Liver (tissue), 9 donors: ENCODE measurements around the gene AADAC. TPM values are rescaled to one million over a fixed set of nuclear protein-coding genes. Genes with fewer than 3 reads are reported as not detected.

Experiments used
- DNase-seq: peaks from one replicate; pipeline ENCODE4 v3.0.0-alpha.2; 2017; ENCODE audit warnings: low spot score
- H3K27ac ChIP-seq, 2 donors: one replicate each; pipeline ENCODE4 v1.7.0; 2013; ENCODE audit warnings: inconsistent platforms in 2 of 2, low read length in 2 of 2, control low read depth in 1 of 2, low read depth in 1 of 2, mild to moderate bottlenecking in 1 of 2
- H3K27me3 ChIP-seq, 4 donors: one replicate each; pipeline versions ENCODE4 v1.6.1 to v1.7.0; 2013; ENCODE audit warnings: low read length in 3 of 4, inconsistent platforms in 1 of 4, mild to moderate bottlenecking in 1 of 4, moderate library complexity in 1 of 4; ENCODE audit not compliant: control insufficient read depth in 4 of 4, insufficient read depth in 4 of 4
- H3K36me3 ChIP-seq, 4 donors: one replicate each; pipeline versions ENCODE4 v1.6.1 to v1.7.0; 2013; ENCODE audit warnings: low read length in 3 of 4, mild to moderate bottlenecking in 3 of 4, low read depth in 1 of 4, moderate library complexity in 1 of 4; ENCODE audit not compliant: control insufficient read depth in 4 of 4, insufficient read depth in 3 of 4
- H3K4me1 ChIP-seq, 4 donors: one replicate each; pipeline versions ENCODE4 v1.6.1 to v1.7.0; 2013; ENCODE audit warnings: low read length in 3 of 4, mild to moderate bottlenecking in 3 of 4, moderate library complexity in 1 of 4; ENCODE audit not compliant: control insufficient read depth in 4 of 4, insufficient read depth in 4 of 4
- H3K4me3 ChIP-seq, 3 donors: one replicate each; pipeline versions ENCODE4 v1.6.1 to v1.7.0; 2013; ENCODE audit warnings: low read length in 3 of 3, control low read depth in 1 of 3, low read depth in 1 of 3, mild to moderate bottlenecking in 1 of 3
- H3K9ac ChIP-seq, 2 donors: one replicate each; pipeline ENCODE4 v1.7.0; 2013; ENCODE audit warnings: low read length in 2 of 2, mild to moderate bottlenecking in 2 of 2, moderate library complexity in 2 of 2, control low read depth in 1 of 2, low read depth in 1 of 2
- H3K9me3 ChIP-seq, 4 donors: one replicate each; pipeline versions ENCODE4 v1.6.1 to v1.7.0; 2013; ENCODE audit warnings: low read length in 3 of 4; ENCODE audit not compliant: control insufficient read depth in 4 of 4
- ATF3 ChIP-seq: IDR thresholded peaks from 2 replicates; pipeline ENCODE4 v1.6.1; 2016; ENCODE audit warnings: antibody characterized with exemption
- CTCF ChIP-seq: fragments of 150-350 bp; IDR thresholded peaks from 2 replicates; pipeline ENCODE4 v1.5.1; 2017; ENCODE audit warnings: improper control_type of control experiment, low read depth, low read length; ENCODE audit not compliant: missing input control
- FOXA2 ChIP-seq: IDR thresholded peaks from 2 replicates; pipeline ENCODE4 v1.6.1; 2016; ENCODE audit warnings: antibody characterized with exemption
- HNF4G ChIP-seq: IDR thresholded peaks from 2 replicates; pipeline ENCODE4 v1.6.1; 2016; ENCODE audit warnings: antibody characterized with exemption
- MAX ChIP-seq: IDR thresholded peaks from 2 replicates; pipeline ENCODE4 v1.6.1; 2016; ENCODE audit warnings: antibody characterized with exemption
- NR2F2 ChIP-seq: IDR thresholded peaks from 2 replicates; pipeline ENCODE4 v1.6.1; 2016; ENCODE audit warnings: antibody characterized with exemption
- RAD21 ChIP-seq, 2 donors: IDR thresholded peaks; 2 replicates each; pipeline ENCODE4 v1.6.1; 2016; ENCODE audit warnings: antibody characterized with exemption in 2 of 2, mild to moderate bottlenecking in 2 of 2
- REST ChIP-seq: IDR thresholded peaks from 2 replicates; pipeline ENCODE4 v1.6.1; 2016; ENCODE audit warnings: antibody characterized with exemption, mild to moderate bottlenecking
- RXRA ChIP-seq, 2 donors: IDR thresholded peaks; 2 replicates each; pipeline ENCODE4 v1.6.1; 2017 to 2018; ENCODE audit warnings: antibody characterized with exemption in 2 of 2, mild to moderate bottlenecking in 1 of 2
- YY1 ChIP-seq: IDR thresholded peaks from 2 replicates; pipeline ENCODE4 v1.6.1; 2016; ENCODE audit warnings: antibody characterized with exemption, mild to moderate bottlenecking
- WGBS: extraction: QIAGEN DNeasy Blood & Tissue Kit; methylation state at CpG from one replicate; pipeline ENCODE4 v1.1.7; 2013; 5-methylcytosine and 5-hydroxymethylcytosine counted together
- polyA plus RNA-seq, 2 donors: library from polyadenylated mRNA; stranded (reverse) in 1 of 2; unstranded in 1 of 2; fragments of 200-250 nt in 1 of 2; fragments of >200 nt in 1 of 2; fragmentation: Nextera tagmentation in 1 of 2; extraction: Ambion mirVana in 1 of 2; gene quantifications; one replicate each; pipeline versions ENCODE4 v1.2.1 to v1.2.3, GENCODE V29; 2013 to 2015
- total RNA-seq, 2 donors: library from RNA; depleted of rRNA; stranded (reverse); fragments of >200 nt; gene quantifications; one replicate each; pipeline ENCODE4 v1.2.3, GENCODE V29; 2014
- donor health status: healthy.
- donor health status: healthy.
- donor health status: healthy.
- donor health status: healthy.
- donor health status: healthy.

The AADAC gene
- total and polyA plus RNA-seq, 4 donors: 144 to 321 (median 281) TPM

GRCh38 chr3:151772825-151773480, 41.0 kb upstream of the AADAC start:
- Histone ChIP-seq H3K9ac (no peak overlapping the region), H3K36me3 (no peaks in the 10 kb centered on the region), H3K27ac (no peak overlapping the region), H3K27me3 (no peaks in the 10 kb centered on the region), H3K4me3 (no peak overlapping the region), H3K9me3 (no peaks in the 10 kb centered on the region), H3K4me1 (peaks cover 3 to 33% (median 7%) of the 10 kb centered on the region in 4 donors)
- WGBS: 92% methylated on average over 4 of the region's 4 CpGs
- no peak for TF ChIP-seq RXRA (IDR thresholded peaks at IDR 0.05)
- no peak for DNase-seq

GRCh38 chr3:151774235-151774634, 39.7 kb upstream of the AADAC start:
- Histone ChIP-seq H3K27me3 (no peaks in the 10 kb centered on the region), H3K4me1 (peaks cover 1 to 30% (median 7%) of the 10 kb centered on the region in 4 donors), H3K27ac (no peak overlapping the region), H3K36me3 (no peaks in the 10 kb centered on the region), H3K4me3 (no peak overlapping the region), H3K9ac (no peak overlapping the region), H3K9me3 (no peaks in the 10 kb centered on the region)
- 94% methylated on average over 1 of the region's 1 CpG for WGBS
- no peak for DNase-seq
- TF ChIP-seq RAD21 (IDR thresholded peaks at IDR 0.05): no peak
- no peak for TF ChIP-seq HNF4G
- no peak for TF ChIP-seq ATF3
- no peak for TF ChIP-seq NR2F2
- no peak for TF ChIP-seq MAX

- Histone ChIP-seq H3K9ac (no peak overlapping the region), H3K4me1 (peaks cover 1 to 25% (median 7%) of the 10 kb centered on the region in 4 donors), H3K27ac (no peak overlapping the region), H3K36me3 (no peaks in the 10 kb centered on the region), H3K27me3 (no peaks in the 10 kb centered on the region), H3K4me3 (no peak overlapping the region), H3K9me3 (no peaks in the 10 kb centered on the region)
- no peak for DNase-seq
- TF ChIP-seq FOXA2 (no peak), YY1 (no peak), REST (no peak), CTCF (no peak)
Observed at GRCh38 chr3:151774910-151775309, 39.0 kb upstream of the AADAC start.
